ENCODE results near the gene C14orf132.

DNA sequence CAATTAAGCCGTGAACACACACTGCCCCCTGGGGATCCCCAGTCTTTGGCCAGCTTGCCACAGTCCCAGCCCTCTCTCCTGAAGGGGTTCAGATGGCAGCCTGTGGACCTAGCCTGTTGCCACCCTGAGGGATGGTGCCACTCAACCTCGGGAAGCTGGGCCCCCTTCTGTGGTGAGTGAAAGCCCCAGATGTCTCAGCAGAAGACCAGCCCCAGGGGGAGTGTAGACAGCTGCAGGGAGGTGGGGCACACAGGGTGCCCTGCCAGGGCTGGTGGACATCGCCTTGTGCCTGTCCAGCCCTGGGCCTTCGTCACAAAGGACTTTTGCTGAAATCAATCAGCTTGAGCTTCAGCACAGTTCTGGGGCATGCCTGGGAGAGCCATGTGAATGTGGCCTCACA is 32.4 kb downstream of the C14orf132 start:
- TF ChIP-seq POLR2AphosphoS5 (IDR thresholded peaks at IDR 0.05; ENCODE audit: low read depth, low read length), result no peak
- TF ChIP-seq, protein P1, sequence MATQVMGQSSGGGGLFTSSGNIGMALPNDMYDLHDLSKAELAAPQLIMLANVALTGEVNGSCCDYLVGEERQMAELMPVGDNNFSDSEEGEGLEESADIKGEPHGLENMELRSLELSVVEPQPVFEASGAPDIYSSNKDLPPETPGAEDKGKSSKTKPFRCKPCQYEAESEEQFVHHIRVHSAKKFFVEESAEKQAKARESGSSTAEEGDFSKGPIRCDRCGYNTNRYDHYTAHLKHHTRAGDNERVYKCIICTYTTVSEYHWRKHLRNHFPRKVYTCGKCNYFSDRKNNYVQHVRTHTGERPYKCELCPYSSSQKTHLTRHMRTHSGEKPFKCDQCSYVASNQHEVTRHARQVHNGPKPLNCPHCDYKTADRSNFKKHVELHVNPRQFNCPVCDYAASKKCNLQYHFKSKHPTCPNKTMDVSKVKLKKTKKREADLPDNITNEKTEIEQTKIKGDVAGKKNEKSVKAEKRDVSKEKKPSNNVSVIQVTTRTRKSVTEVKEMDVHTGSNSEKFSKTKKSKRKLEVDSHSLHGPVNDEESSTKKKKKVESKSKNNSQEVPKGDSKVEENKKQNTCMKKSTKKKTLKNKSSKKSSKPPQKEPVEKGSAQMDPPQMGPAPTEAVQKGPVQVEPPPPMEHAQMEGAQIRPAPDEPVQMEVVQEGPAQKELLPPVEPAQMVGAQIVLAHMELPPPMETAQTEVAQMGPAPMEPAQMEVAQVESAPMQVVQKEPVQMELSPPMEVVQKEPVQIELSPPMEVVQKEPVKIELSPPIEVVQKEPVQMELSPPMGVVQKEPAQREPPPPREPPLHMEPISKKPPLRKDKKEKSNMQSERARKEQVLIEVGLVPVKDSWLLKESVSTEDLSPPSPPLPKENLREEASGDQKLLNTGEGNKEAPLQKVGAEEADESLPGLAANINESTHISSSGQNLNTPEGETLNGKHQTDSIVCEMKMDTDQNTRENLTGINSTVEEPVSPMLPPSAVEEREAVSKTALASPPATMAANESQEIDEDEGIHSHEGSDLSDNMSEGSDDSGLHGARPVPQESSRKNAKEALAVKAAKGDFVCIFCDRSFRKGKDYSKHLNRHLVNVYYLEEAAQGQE (IDR thresholded peaks at IDR 0.05; ENCODE audit: insufficient read depth in 1 of 2, low read depth in 2 of 2, low read length in 2 of 2), result no peak
- no peak for TF ChIP-seq TAF1 (IDR thresholded peaks at IDR 0.05; ENCODE audit: borderline replicate concordance, insufficient read depth, low read length)
- TF ChIP-seq SIN3A (IDR thresholded peaks at IDR 0.05; ENCODE audit: borderline replicate concordance, insufficient read depth, low read length), result no peak
- TF ChIP-seq FOXP2 (optimal IDR thresholded peaks at IDR 0.05; ENCODE audit: borderline replicate concordance, extremely low read depth, extremely low read length, insufficient read depth), result no peak
